HEK293 (cell line): Measurements from ENCODE around the gene ATP8B4.

Source experiments
- CTCF ChIA-PET: fragments of 350-600 bp; formaldehyde crosslinking; extraction: SDS; loops from one replicate; lab custom pipeline; 2021; ENCODE audit warnings: antibody characterized with exemption; lab: Yijun Ruan, JAX
- POLR2A ChIA-PET: fragments of 300-600 bp; formaldehyde crosslinking; extraction: SDS; loops from one replicate; lab custom pipeline; 2020; ENCODE audit warnings: antibody characterized with exemption, inconsistent platforms; lab: Yijun Ruan, JAX
- H3K27ac ChIP-seq: fragments of 200-500 bp; sonication (Bioruptor generic); 2 replicates; pipeline ENCODE4 v1.5.1; 2014; ENCODE audit warnings: low read depth, low read length, control low read depth, inconsistent platforms; ENCODE audit errors: extremely low read depth
- H3K36me3 ChIP-seq, 2 experiments: fragments of 200-500 bp in 1 of 2; sonication (Bioruptor generic) in 1 of 2; 1 replicate in 1 of 2; 2 replicates in 1 of 2; pipeline ENCODE4 v1.5.1; 2014 to 2017; ENCODE audit warnings: inconsistent platforms in 2 of 2, low read length in 2 of 2; ENCODE audit not compliant: control insufficient read depth in 2 of 2, insufficient read depth in 1 of 2
- H3K4me1 ChIP-seq: fragments of 200-500 bp; sonication (Bioruptor generic); 2 replicates; pipeline ENCODE4 v1.5.1; 2014; ENCODE audit warnings: mild to moderate bottlenecking, low read length, inconsistent platforms; ENCODE audit not compliant: control insufficient read depth, insufficient read depth
- H3K4me3 ChIP-seq: 2 replicates; pipeline ENCODE4 v1.5.1; 2011; ENCODE audit warnings: low read depth, mild to moderate bottlenecking, control low read depth, low read length, moderate library complexity
- H3K9me3 ChIP-seq: fragments of 200-500 bp; sonication (Bioruptor generic); 2 replicates; pipeline ENCODE4 v1.5.1; 2014; ENCODE audit warnings: low read depth, low read length, inconsistent platforms; ENCODE audit not compliant: control insufficient read depth, insufficient read depth
- ATF2 ChIP-seq: fragments of 450-650 bp; formaldehyde crosslinking; IDR thresholded peaks from 2 replicates; pipeline ENCODE4 v1.5.1; 2016; ENCODE audit warnings: missing biosample characterization, missing genetic modification characterization, low read depth
- EGR2 ChIP-seq: fragments of 450-650 bp; formaldehyde crosslinking; IDR thresholded peaks from 2 replicates; pipeline ENCODE4 v1.5.1; 2016; ENCODE audit warnings: low read depth, missing biosample characterization, missing genetic modification characterization
- HIC1 ChIP-seq: fragments of 450-650 bp; formaldehyde crosslinking; IDR thresholded peaks from 2 replicates; pipeline ENCODE4 v1.5.1; 2016; ENCODE audit warnings: missing biosample characterization, missing genetic modification characterization
- HOXC10 ChIP-seq: sonication (generic); formaldehyde crosslinking; IDR thresholded peaks from 2 replicates; pipeline ENCODE4 v1.8.1; 2023; ENCODE audit warnings: mild to moderate bottlenecking, missing genetic modification reagents
- KLF9 ChIP-seq: fragments of 450-650 bp; formaldehyde crosslinking; IDR thresholded peaks from 2 replicates; pipeline ENCODE4 v1.5.1; 2016; ENCODE audit warnings: missing biosample characterization, missing genetic modification characterization, low read depth
- REPIN1 ChIP-seq: fragments of 450-650 bp; formaldehyde crosslinking; IDR thresholded peaks from 2 replicates; pipeline ENCODE4 v1.5.1; 2017; ENCODE audit warnings: missing biosample characterization, missing genetic modification characterization, low read depth
- SCRT2 ChIP-seq: fragments of 450-650 bp; formaldehyde crosslinking; IDR thresholded peaks from 2 replicates; pipeline ENCODE4 v1.5.1; 2016; ENCODE audit warnings: missing biosample characterization, missing genetic modification characterization
- YY2 ChIP-seq: fragments of 450-650 bp; formaldehyde crosslinking; IDR thresholded peaks from 2 replicates; pipeline ENCODE4 v1.5.1; 2016; ENCODE audit warnings: missing biosample characterization, missing genetic modification characterization
- ZBTB48 ChIP-seq: fragments of 450-650 bp; formaldehyde crosslinking; IDR thresholded peaks from 2 replicates; pipeline ENCODE4 v1.5.1; 2016; ENCODE audit warnings: missing biosample characterization, missing genetic modification characterization
- ZBTB7A ChIP-seq: fragments of 450-650 bp; formaldehyde crosslinking; IDR thresholded peaks from 2 replicates; pipeline ENCODE4 v1.5.1; 2016; ENCODE audit warnings: low read depth, missing biosample characterization, missing genetic modification characterization
- ZNF132 ChIP-seq: fragments of 450-650 bp; formaldehyde crosslinking; IDR thresholded peaks from 2 replicates; pipeline ENCODE4 v1.5.1; 2017; ENCODE audit warnings: missing biosample characterization, missing genetic modification characterization, borderline replicate concordance
- ZNF146 ChIP-seq: fragments of 450-650 bp; formaldehyde crosslinking; IDR thresholded peaks from 2 replicates; pipeline ENCODE4 v1.5.1; 2016; ENCODE audit warnings: missing biosample characterization, missing genetic modification characterization
- ZNF2 ChIP-seq: fragments of 450-650 bp; formaldehyde crosslinking; IDR thresholded peaks from 2 replicates; pipeline ENCODE4 v1.5.1; 2016; ENCODE audit warnings: missing biosample characterization, missing genetic modification characterization
- ZNF266 ChIP-seq: fragments of 450-650 bp; formaldehyde crosslinking; IDR thresholded peaks from 2 replicates; pipeline ENCODE4 v1.5.1; 2016; ENCODE audit warnings: missing biosample characterization, missing genetic modification characterization, low read depth
- ZNF292 ChIP-seq: fragments of 450-650 bp; formaldehyde crosslinking; IDR thresholded peaks from 2 replicates; pipeline ENCODE4 v1.5.1; 2016; ENCODE audit warnings: low read depth, missing biosample characterization, missing genetic modification characterization, borderline replicate concordance
- ZNF354C ChIP-seq: fragments of 450-650 bp; formaldehyde crosslinking; IDR thresholded peaks from 2 replicates; pipeline ENCODE4 v1.5.1; 2016; ENCODE audit warnings: missing biosample characterization, missing genetic modification characterization, low read depth, borderline replicate concordance
- ZNF521 ChIP-seq: fragments of 450-650 bp; formaldehyde crosslinking; IDR thresholded peaks from 2 replicates; pipeline ENCODE4 v1.5.1; 2017; ENCODE audit warnings: missing biosample characterization, mild to moderate bottlenecking, missing genetic modification characterization
- ZNF555 ChIP-seq: fragments of 450-650 bp; formaldehyde crosslinking; conservative IDR thresholded peaks from 2 replicates; pipeline ENCODE4 v1.5.1; 2017; ENCODE audit warnings: missing biosample characterization, mild to moderate bottlenecking, missing genetic modification characterization, inconsistent platforms
- ZNF664 ChIP-seq: fragments of 450-650 bp; formaldehyde crosslinking; IDR thresholded peaks from 2 replicates; pipeline ENCODE4 v1.5.1; 2016; ENCODE audit warnings: missing biosample characterization, missing genetic modification characterization
- ZNF830 ChIP-seq: fragments of 450-650 bp; IDR thresholded peaks from 2 replicates; pipeline ENCODE4 v1.5.0; 2018; ENCODE audit warnings: missing biosample characterization, missing genetic modification characterization, low read depth, mild to moderate bottlenecking, moderate library complexity
- TF ChIP-seq, protein P1 (sequence below): fragments of 450-650 bp; formaldehyde crosslinking; IDR thresholded peaks from 2 replicates; pipeline ENCODE4 v1.5.1; 2016; ENCODE audit warnings: missing biosample characterization, missing genetic modification characterization
- TF ChIP-seq, protein P2 (sequence below): fragments of 450-650 bp; formaldehyde crosslinking; IDR thresholded peaks from 2 replicates; pipeline ENCODE4 v1.5.1; 2016; ENCODE audit warnings: missing biosample characterization, missing genetic modification characterization

ATP8B4 gene

DNA sequence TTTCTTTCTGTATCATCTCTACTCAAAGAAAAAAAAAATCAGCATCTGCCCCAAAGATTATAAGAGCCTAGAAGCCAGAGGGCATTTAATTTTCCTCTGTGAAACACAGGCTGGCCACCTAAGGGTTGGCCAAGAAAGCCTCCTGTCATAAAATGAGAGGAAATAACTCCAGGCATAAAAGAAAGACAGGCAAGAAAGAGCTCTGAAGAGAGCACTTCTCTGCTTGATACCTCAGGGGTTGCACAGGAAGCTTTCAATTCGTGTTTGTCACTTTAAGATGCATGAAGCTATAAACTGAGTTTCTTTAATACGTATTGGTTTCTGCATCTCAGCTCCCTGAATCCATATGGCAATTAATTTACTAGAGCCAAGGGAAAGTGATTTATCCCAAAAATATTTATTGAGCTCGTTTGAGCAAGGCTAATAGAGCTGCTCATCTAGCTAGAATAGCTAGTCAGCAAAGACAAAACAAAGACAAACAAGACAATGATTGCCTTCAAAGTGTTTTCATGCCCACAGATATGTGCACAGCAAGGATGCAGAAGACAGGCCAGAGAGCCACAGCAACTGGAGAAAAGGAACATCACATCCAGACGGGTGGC, 35.5 kb downstream of the ATP8B4 start:
- no peak for TF ChIP-seq ZNF146 (tag by site-specific recombination)
- no peaks in the 10 kb centered on the region for H3K4me1 ChIP-seq
- ChIA-PET CTCF (interaction anchor here (0.6 kb wide), 1 partner anchor 589 kb away, joined by 3 read pairs; no protein-coding TSS in a partner anchor), POLR2A (no interaction called here)
- H3K4me3 ChIP-seq: no peak overlapping the region
- no peaks in the 10 kb centered on the region for H3K9me3 ChIP-seq
- no peaks in the 10 kb centered on the region for H3K36me3 ChIP-seq
- H3K27ac ChIP-seq: no peak overlapping the region

DNA sequence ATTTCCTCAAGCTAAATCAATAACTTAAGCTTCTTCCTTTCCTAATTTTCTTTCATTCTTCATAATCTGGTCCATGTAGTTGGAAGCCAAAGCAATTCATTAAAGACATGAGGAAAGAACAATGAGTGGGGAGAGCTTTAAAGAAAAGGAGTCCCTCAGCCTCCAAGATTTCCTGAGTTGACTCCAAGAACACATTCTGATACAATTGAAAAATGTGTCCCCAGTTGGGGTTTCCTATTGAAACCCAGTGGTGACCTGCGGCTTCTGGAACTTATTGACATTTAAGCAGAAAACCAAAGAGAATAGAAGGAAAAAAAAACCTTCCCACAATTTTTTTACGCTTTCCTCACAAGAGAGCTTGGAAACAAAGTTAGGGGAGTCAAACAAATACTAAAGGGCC, 37.0 kb downstream of the ATP8B4 start:
- Histone ChIP-seq H3K36me3 (no peaks in the 10 kb centered on the region), H3K4me1 (no peaks in the 10 kb centered on the region)
- TF ChIP-seq ZNF664 (tag by site-specific recombination) (no peak), ZNF2 (tag by site-specific recombination) (no peak), ZNF292 (no peak), REPIN1 (no peak), HOXC10 (CRISPR knock-in tag) (no peak), ZNF555 (tag by site-specific recombination) (no peak), ZBTB7A (tag by site-specific recombination) (no peak), EGR2 (tag by site-specific recombination) (no peak), ZBTB48 (tag by site-specific recombination) (no peak), ZNF266 (tag by site-specific recombination) (no peak), SCRT2 (tag by site-specific recombination) (no peak), KLF9 (tag by site-specific recombination) (no peak), ZNF132 (tag by site-specific recombination) (no peak)
- TF ChIP-seq, protein P1, sequence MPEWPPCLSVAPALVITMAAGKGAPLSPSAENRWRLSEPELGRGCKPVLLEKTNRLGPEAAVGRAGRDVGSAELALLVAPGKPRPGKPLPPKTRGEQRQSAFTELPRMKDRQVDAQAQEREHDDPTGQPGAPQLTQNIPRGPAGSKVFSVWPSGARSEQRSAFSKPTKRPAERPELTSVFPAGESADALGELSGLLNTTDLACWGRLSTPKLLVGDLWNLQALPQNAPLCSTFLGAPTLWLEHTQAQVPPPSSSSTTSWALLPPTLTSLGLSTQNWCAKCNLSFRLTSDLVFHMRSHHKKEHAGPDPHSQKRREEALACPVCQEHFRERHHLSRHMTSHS (tag by site-specific recombination): no peak
- TF ChIP-seq, all 188 proteins: peak for 0
- H3K9me3 ChIP-seq: no peaks in the 10 kb centered on the region
- ChIA-PET CTCF (interaction anchor here (0.6 kb wide), 2 partner anchors 78 to 629 kb away, joined by 3 to 4 read pairs; no protein-coding TSS in a partner anchor), POLR2A (no interaction called here)
- no peak overlapping the region for H3K27ac ChIP-seq
- H3K4me3 ChIP-seq: no peak overlapping the region

- POLR2A ChIA-PET: no interaction called here
- CTCF ChIA-PET: no interaction called here
- no peaks in the 10 kb centered on the region for H3K9me3 ChIP-seq
- H3K36me3 ChIP-seq: no peaks in the 10 kb centered on the region
- no peaks in the 10 kb centered on the region for H3K4me1 ChIP-seq
- no peak overlapping the region for H3K27ac ChIP-seq
- no peak overlapping the region for H3K4me3 ChIP-seq
- TF ChIP-seq ZNF521 (tag by site-specific recombination) (no peak), HIC1 (tag by site-specific recombination) (no peak), HOXC10 (CRISPR knock-in tag) (no peak), ATF2 (no peak), YY2 (tag by site-specific recombination) (no peak), ZNF354C (tag by site-specific recombination) (no peak), ZNF664 (tag by site-specific recombination) (no peak), ZNF830 (tag by site-specific recombination) (no peak), ZBTB48 (tag by site-specific recombination) (no peak)
- TF ChIP-seq, protein P2, sequence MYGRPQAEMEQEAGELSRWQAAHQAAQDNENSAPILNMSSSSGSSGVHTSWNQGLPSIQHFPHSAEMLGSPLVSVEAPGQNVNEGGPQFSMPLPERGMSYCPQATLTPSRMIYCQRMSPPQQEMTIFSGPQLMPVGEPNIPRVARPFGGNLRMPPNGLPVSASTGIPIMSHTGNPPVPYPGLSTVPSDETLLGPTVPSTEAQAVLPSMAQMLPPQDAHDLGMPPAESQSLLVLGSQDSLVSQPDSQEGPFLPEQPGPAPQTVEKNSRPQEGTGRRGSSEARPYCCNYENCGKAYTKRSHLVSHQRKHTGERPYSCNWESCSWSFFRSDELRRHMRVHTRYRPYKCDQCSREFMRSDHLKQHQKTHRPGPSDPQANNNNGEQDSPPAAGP (tag by site-specific recombination): no peak
These were observed 41.4 kb downstream of the ATP8B4 start for GRCh38 chr15:50077651-50078050.
